GM13976 (cell line): ENCODE data around the gene TFEB.

Experiments
- DNase-seq: peaks from one replicate; pipeline ENCODE4 v3.0.0; 2012; ENCODE audit warnings: low spot score
- CTCF ChIP-seq: IDR thresholded peaks from 2 replicates; pipeline ENCODE4 v1.5.1; 2012; ENCODE audit warnings: borderline replicate concordance, mild to moderate bottlenecking; ENCODE audit not compliant: insufficient read depth; ENCODE audit errors: extremely low read depth, missing control alignments, control extremely low read depth
- in situ Hi-C: fragments of 300-500 bp; cut with MboI; formaldehyde crosslinking; loops from one replicate; pipeline ENCODE4 v1.12.0; 2022; ENCODE audit warnings: low sequenced_read_pairs, mixed read lengths, inconsistent platforms; ENCODE audit not compliant: unreplicated experiment

TFEB gene

GRCh38 chr6:41702089-41702745, 33.2 kb downstream of the TFEB start:
- DNase-seq, result no peak
- in situ Hi-C loops, result no loop called here
- no peak for TF ChIP-seq CTCF

- no peak for DNase-seq
Measured at GRCh38 chr6:41700463-41701347, 34.7 kb downstream of the TFEB start.

GRCh38 chr6:41699063-41699462, 36.3 kb downstream of the TFEB start:
- no peak for TF ChIP-seq CTCF
- in situ Hi-C loops, result no loop called here
- DNase-seq, result no peak

More at GRCh38 chr6:41700463-41701347, 34.7 kb downstream of the TFEB start:
- in situ Hi-C loops, result no loop called here
- TF ChIP-seq CTCF, result no peak

GRCh38 chr6:41697861-41698781, 37.3 kb downstream of the TFEB start:
- no peak for TF ChIP-seq CTCF
- no peak for DNase-seq
- in situ Hi-C loops, result no loop called here

- no peak for DNase-seq
- TF ChIP-seq CTCF, result no peak
- in situ Hi-C loops, result no loop called here
Measured at GRCh38 chr6:41696788-41697187, 38.6 kb downstream of the TFEB start.

GRCh38 chr6:41695825-41696224, 39.6 kb downstream of the TFEB start:
- TF ChIP-seq CTCF, result no peak
- in situ Hi-C loops, result no loop called here

More at GRCh38 chr6:41695825-41696224, 39.6 kb downstream of the TFEB start:
- DNase-seq, result no peak
